ENCODE measurements around the gene SUN1. TPM values are rescaled to one million over a fixed set of nuclear protein-coding genes. Genes with fewer than 3 reads are reported as not detected.

SUN1 gene
- total and polyA plus RNA-seq, 2 experiments from 2014 or later = 72.3 to 109 TPM

DNA sequence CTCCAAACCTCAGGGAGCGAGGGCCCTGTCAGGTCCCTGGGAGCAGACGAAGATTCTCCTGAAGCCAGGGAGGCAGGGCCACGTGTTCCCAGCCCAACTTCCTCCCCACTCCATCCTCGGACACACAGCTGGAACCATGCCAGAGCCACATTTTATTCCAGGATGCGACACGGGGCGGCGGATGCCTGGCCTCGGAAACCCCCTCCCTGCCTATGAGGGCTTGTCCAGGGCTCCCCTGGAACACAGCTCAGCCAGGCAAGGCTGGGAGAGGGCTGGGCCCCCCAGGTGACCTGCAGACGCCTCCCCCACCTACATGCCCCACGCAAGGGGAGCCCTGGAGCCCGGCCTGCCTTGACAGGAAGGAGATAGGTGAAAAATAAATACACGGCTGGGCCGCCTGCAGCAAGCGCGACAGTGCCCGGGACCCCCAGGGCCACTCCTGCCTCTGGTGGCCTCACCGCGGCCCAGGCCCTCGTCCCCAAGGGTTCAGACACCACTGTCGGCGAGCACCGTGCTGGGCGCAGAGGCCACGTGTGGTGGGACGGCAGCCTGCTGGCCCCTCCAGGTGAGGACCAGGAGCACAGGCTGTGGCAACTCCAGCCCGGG, 65.6 kb downstream of the SUN1 start:
- Histone ChIP-seq H4K20me1 (ENCODE audit: insufficient read depth, poor library complexity, severe bottlenecking) (no peaks in the 10 kb centered on the region), H3K9me2 (replicated peaks; ENCODE audit: insufficient read depth) (no peaks in the 10 kb centered on the region), H3K9me3 (ENCODE audit: low read depth) (no peaks in the 10 kb centered on the region), H2AFZ (no peak overlapping the region), H3K79me2 (no peaks in the 10 kb centered on the region), H3K36me3 (replicated peaks; ENCODE audit: insufficient read depth, low read depth) (no peaks in the 10 kb centered on the region), H3K27me3 (no peaks in the 10 kb centered on the region), H3K4me1 (ENCODE audit: insufficient read depth) (no peaks in the 10 kb centered on the region), H3K4me2 (no peak overlapping the region), H3K27ac (no peak overlapping the region), H3K4me3 (no peak overlapping the region)
- 79% methylated on average over 26 of the region's 27 CpGs for WGBS (ENCODE audit: low lambda C conversion rate, missing lambda C conversion rate)
- TF ChIP-seq EZH2phosphoT487 (IDR thresholded peaks at IDR 0.05; ENCODE audit: low read depth, severe bottlenecking, unreplicated experiment) (no peak), EZH2 (IDR thresholded peaks at IDR 0.05; ENCODE audit: borderline replicate concordance) (no peak)
- TF ChIP-seq, protein P1, sequence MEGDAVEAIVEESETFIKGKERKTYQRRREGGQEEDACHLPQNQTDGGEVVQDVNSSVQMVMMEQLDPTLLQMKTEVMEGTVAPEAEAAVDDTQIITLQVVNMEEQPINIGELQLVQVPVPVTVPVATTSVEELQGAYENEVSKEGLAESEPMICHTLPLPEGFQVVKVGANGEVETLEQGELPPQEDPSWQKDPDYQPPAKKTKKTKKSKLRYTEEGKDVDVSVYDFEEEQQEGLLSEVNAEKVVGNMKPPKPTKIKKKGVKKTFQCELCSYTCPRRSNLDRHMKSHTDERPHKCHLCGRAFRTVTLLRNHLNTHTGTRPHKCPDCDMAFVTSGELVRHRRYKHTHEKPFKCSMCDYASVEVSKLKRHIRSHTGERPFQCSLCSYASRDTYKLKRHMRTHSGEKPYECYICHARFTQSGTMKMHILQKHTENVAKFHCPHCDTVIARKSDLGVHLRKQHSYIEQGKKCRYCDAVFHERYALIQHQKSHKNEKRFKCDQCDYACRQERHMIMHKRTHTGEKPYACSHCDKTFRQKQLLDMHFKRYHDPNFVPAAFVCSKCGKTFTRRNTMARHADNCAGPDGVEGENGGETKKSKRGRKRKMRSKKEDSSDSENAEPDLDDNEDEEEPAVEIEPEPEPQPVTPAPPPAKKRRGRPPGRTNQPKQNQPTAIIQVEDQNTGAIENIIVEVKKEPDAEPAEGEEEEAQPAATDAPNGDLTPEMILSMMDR (IDR thresholded peaks at IDR 0.05; ENCODE audit: poor library complexity) = no peak
- DNase-seq (ENCODE audit: low spot score) = peak; percentile 46

- H3K36me3 ChIP-seq (replicated peaks; ENCODE audit: insufficient read depth, low read depth) = no peaks in the 10 kb centered on the region
- 100% methylated on average over 5 of the region's 18 CpGs for WGBS (ENCODE audit: low lambda C conversion rate, missing lambda C conversion rate)
- H2AFZ ChIP-seq = no peak overlapping the region
- H3K4me2 ChIP-seq = no peak overlapping the region
- TF ChIP-seq EZH2 (IDR thresholded peaks at IDR 0.05; ENCODE audit: borderline replicate concordance) = no peak
- TF ChIP-seq, protein P1 (IDR thresholded peaks at IDR 0.05; ENCODE audit: poor library complexity) = no peak
- TF ChIP-seq EZH2phosphoT487 (IDR thresholded peaks at IDR 0.05; ENCODE audit: low read depth, severe bottlenecking, unreplicated experiment) = no peak
- no peak overlapping the region for H3K4me3 ChIP-seq
- H3K9me3 ChIP-seq (ENCODE audit: low read depth) = no peaks in the 10 kb centered on the region
- no peaks in the 10 kb centered on the region for H4K20me1 ChIP-seq (ENCODE audit: insufficient read depth, poor library complexity, severe bottlenecking)
- no peak for DNase-seq (ENCODE audit: low spot score)
- no peaks in the 10 kb centered on the region for H3K9me2 ChIP-seq (replicated peaks; ENCODE audit: insufficient read depth)
- no peak overlapping the region for H3K27ac ChIP-seq
- H3K27me3 ChIP-seq = no peaks in the 10 kb centered on the region
- H3K79me2 ChIP-seq = no peaks in the 10 kb centered on the region
- no peaks in the 10 kb centered on the region for H3K4me1 ChIP-seq (ENCODE audit: insufficient read depth)
Observed at GRCh38 chr7:898460-898854, 66.2 kb downstream of the SUN1 start.

DNA sequence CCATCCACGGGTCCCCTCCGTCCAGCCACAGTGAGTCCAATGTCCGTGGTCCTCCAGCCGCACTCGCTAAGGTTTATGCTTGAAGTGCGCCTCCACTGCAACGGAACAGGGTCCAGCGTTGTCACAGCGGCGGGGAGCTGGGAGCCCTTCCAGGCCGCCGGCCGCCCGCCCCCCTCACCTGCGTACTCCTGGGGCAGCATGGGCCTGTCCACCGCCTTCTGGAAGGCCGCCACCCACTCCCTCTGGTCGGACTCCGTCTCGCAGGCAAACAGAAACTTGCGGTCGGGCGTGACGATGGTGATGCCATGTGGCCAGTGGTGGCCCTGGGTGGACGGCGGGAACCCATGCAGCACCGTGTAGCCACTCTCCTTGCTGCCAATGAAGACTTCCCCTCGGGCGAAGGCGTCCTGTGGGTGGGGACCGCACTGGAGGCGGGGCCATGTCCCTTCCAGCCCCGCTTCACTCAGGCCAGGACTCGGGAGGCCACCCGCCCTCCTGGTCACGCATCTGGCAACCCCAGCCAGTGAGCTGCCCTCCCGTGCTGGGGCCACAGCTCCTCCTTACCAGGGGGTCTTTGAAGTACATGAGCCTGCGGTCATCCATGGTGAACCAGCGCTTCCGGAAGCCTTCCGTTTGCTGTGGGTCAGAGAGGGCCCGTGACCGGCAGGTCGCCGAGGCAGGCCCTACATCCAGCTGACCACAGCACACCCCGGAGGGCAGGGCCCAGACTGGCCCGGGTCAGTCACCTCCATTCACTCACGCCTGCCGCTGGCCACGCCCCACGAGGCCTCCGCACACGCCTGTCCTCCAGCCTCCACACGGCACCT, 66.8 kb downstream of the SUN1 start:
- 92% methylated on average over 52 of the region's 54 CpGs for WGBS (ENCODE audit: low lambda C conversion rate, missing lambda C conversion rate)
- Histone ChIP-seq H3K79me2 (no peaks in the 10 kb centered on the region), H3K4me3 (no peak overlapping the region), H3K9me3 (ENCODE audit: low read depth) (no peaks in the 10 kb centered on the region), H3K27me3 (no peaks in the 10 kb centered on the region), H3K36me3 (replicated peaks; ENCODE audit: insufficient read depth, low read depth) (no peaks in the 10 kb centered on the region), H2AFZ (no peak overlapping the region), H3K4me1 (ENCODE audit: insufficient read depth) (no peaks in the 10 kb centered on the region), H3K27ac (no peak overlapping the region), H3K9me2 (replicated peaks; ENCODE audit: insufficient read depth) (no peaks in the 10 kb centered on the region), H4K20me1 (ENCODE audit: insufficient read depth, poor library complexity, severe bottlenecking) (no peaks in the 10 kb centered on the region), H3K4me2 (no peak overlapping the region)
- DNase-seq (ENCODE audit: low spot score) = no peak
- TF ChIP-seq EZH2phosphoT487 (IDR thresholded peaks at IDR 0.05; ENCODE audit: low read depth, severe bottlenecking, unreplicated experiment) (no peak), EZH2 (IDR thresholded peaks at IDR 0.05; ENCODE audit: borderline replicate concordance) (no peak)
- TF ChIP-seq, protein P1 (IDR thresholded peaks at IDR 0.05; ENCODE audit: poor library complexity) = no peak
